HCT116 (cell line): Measurements from ENCODE around the gene TAS2R14.

Experiments used
- POLR2A ChIP-seq: IDR thresholded peaks from 2 replicates; pipeline ENCODE4 v1.7.0; 2011; ENCODE audit warnings: borderline replicate concordance; ENCODE audit not compliant: insufficient read depth, insufficient read length; ENCODE audit errors: extremely low read depth
- RAD21 ChIP-seq: IDR thresholded peaks from 2 replicates; pipeline ENCODE4 v1.6.1; 2012; ENCODE audit warnings: low read depth, mild to moderate bottlenecking
- SIN3A ChIP-seq: IDR thresholded peaks from 2 replicates; pipeline ENCODE4 v1.6.1; 2012; ENCODE audit warnings: low read depth
- SP1 ChIP-seq: IDR thresholded peaks from 2 replicates; pipeline ENCODE4 v1.6.1; 2012; ENCODE audit warnings: low read depth
- ZFX ChIP-seq: fragments of 450-650 bp; IDR thresholded peaks from 2 replicates; pipeline ENCODE4 v1.6.1; 2017

DNA sequence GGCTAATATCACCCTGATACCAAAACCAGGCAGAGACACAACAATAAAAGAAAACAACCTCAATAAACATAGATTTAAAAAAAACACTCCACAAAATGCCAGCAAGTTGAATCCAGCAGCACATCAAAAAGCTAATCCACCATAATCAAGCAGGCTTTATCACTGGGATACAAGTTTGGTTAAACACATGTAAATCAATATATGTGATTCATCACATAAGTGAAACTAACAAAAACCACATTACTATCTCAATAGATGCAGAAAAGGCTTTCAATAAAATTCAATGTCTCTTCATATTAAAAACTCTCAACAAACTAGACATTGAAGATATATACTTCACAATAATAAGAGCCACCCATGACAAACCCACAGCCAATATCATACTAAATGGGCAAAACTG is 17.0 kb upstream of the TAS2R14 start:
- TF ChIP-seq ZFX (no peak), SP1 (no peak), POLR2A (no peak), SIN3A (no peak), RAD21 (no peak)
